Smooth muscle cell (in vitro differentiated cells): ENCODE measurements around the gene KCNJ6. TPM values are rescaled to one million over a fixed set of nuclear protein-coding genes. Genes with fewer than 3 reads are reported as not detected.

Experiments
- DNase-seq: peaks from one replicate; lab custom pipeline; 2025; ENCODE audit not compliant: unreplicated experiment; lab: John Stamatoyannopoulos, UW
- H2AFZ ChIP-seq: fragments of 200-600 bp; sonication (generic); 2 replicates; pipeline ENCODE4 v1.6.0; 2016; ENCODE audit warnings: antibody characterized with exemption, low read depth, mild to moderate bottlenecking
- H3F3A ChIP-seq: fragments of 200-600 bp; sonication (generic); 2 replicates; pipeline ENCODE4 v1.6.0; 2017; ENCODE audit warnings: antibody characterized with exemption, low read depth
- H3K27ac ChIP-seq: fragments of 200-600 bp; sonication (generic); 2 replicates; pipeline ENCODE4 v1.5.1; 2016; ENCODE audit warnings: low read depth, mild to moderate bottlenecking
- H3K27me3 ChIP-seq: fragments of 200-600 bp; sonication (generic); 2 replicates; pipeline ENCODE4 v1.6.1; 2016; ENCODE audit warnings: low read depth, mild to moderate bottlenecking
- H3K36me3 ChIP-seq: fragments of 200-600 bp; sonication (generic); 2 replicates; pipeline ENCODE4 v1.5.1; 2016; ENCODE audit warnings: low read depth
- H3K4me1 ChIP-seq: fragments of 200-600 bp; sonication (generic); 2 replicates; pipeline ENCODE4 v1.5.1; 2016; ENCODE audit warnings: low read depth
- H3K4me2 ChIP-seq: fragments of 200-600 bp; sonication (generic); 2 replicates; pipeline ENCODE4 v1.6.0; 2016; ENCODE audit warnings: mild to moderate bottlenecking
- H3K4me3 ChIP-seq: fragments of 200-600 bp; sonication (generic); 2 replicates; pipeline ENCODE4 v1.5.1; 2016; ENCODE audit warnings: mild to moderate bottlenecking
- H3K79me2 ChIP-seq: fragments of 200-600 bp; sonication (generic); 2 replicates; pipeline ENCODE4 v1.6.0; 2016; ENCODE audit warnings: low read depth, mild to moderate bottlenecking
- H3K9ac ChIP-seq: fragments of 200-600 bp; sonication (generic); 2 replicates; pipeline ENCODE4 v1.6.0; 2016; ENCODE audit warnings: low read depth
- H3K9me3 ChIP-seq: fragments of 200-600 bp; sonication (generic); replicated peaks from 2 replicates; pipeline ENCODE4 v1.5.1; 2016; ENCODE audit warnings: low read depth
- H4K20me1 ChIP-seq: fragments of 200-600 bp; sonication (generic); 2 replicates; pipeline ENCODE4 v1.6.0; 2016; ENCODE audit warnings: low read depth
- WGBS: methylation state at CpG from one replicate; pipeline ENCODE4 v1.1.7; 2016; ENCODE audit warnings: low lambda C conversion rate; 5-methylcytosine and 5-hydroxymethylcytosine counted together
- polyA plus RNA-seq: library from polyadenylated mRNA; unstranded; fragments of >200 nt; fragmentation: Nextera tagmentation; extraction: Ambion mirVana; gene quantifications from 2 replicates; pipeline ENCODE4 v1.2.1, GENCODE V29; 2016
- total RNA-seq: library from RNA; depleted of rRNA; stranded (reverse); fragments of >200 nt; gene quantifications from 2 replicates; pipeline ENCODE4 v1.2.3, GENCODE V29; 2014
- TF ChIP-seq, protein P1 (sequence below): fragments of 200-600 bp; sonication (generic); IDR thresholded peaks from 2 replicates; pipeline ENCODE4 v1.5.1; 2017; ENCODE audit warnings: borderline replicate concordance, mild to moderate bottlenecking, antibody characterized with exemption; ENCODE audit not compliant: insufficient read depth, poor library complexity, severe bottlenecking

Gene KCNJ6
- total and polyA plus RNA-seq, 2 experiments from 2014 or later: 0.15 to 0.27 TPM

DNA sequence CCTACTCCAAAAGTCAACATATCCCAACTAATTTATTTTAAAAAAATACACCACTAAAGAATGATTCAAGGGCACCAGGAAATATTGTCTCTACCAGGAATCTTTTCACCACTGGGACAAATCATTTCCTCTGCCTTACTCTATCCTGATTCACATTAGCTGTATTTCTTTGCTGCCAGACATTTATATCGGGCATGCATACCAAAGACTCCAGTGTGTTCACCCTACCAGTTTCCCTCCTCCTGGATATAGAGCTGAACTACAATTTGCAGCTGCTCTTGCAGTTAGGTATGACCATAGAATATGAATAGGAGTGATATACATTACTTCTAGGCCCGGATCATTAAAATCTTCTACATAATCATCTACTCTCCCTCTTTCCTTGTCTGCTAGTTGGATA, 7.6 kb downstream of the KCNJ6 start:
- Histone ChIP-seq H3K4me3 (no peak overlapping the region), H3K79me2 (no peaks in the 10 kb centered on the region), H4K20me1 (no peaks in the 10 kb centered on the region), H3K4me2 (no peak overlapping the region), H2AFZ (no peak overlapping the region), H3K36me3 (no peaks in the 10 kb centered on the region), H3K9ac (no peak overlapping the region), H3K27me3 (peaks cover 32% of the 10 kb centered on the region), H3K27ac (no peak overlapping the region), H3K9me3 (no peaks in the 10 kb centered on the region), H3F3A (no peaks in the 10 kb centered on the region), H3K4me1 (no peaks in the 10 kb centered on the region)
- DNase-seq: no peak
- WGBS: 93% methylated on average over 2 of the region's 2 CpGs
- TF ChIP-seq, protein P1, sequence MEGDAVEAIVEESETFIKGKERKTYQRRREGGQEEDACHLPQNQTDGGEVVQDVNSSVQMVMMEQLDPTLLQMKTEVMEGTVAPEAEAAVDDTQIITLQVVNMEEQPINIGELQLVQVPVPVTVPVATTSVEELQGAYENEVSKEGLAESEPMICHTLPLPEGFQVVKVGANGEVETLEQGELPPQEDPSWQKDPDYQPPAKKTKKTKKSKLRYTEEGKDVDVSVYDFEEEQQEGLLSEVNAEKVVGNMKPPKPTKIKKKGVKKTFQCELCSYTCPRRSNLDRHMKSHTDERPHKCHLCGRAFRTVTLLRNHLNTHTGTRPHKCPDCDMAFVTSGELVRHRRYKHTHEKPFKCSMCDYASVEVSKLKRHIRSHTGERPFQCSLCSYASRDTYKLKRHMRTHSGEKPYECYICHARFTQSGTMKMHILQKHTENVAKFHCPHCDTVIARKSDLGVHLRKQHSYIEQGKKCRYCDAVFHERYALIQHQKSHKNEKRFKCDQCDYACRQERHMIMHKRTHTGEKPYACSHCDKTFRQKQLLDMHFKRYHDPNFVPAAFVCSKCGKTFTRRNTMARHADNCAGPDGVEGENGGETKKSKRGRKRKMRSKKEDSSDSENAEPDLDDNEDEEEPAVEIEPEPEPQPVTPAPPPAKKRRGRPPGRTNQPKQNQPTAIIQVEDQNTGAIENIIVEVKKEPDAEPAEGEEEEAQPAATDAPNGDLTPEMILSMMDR: no peak

DNA sequence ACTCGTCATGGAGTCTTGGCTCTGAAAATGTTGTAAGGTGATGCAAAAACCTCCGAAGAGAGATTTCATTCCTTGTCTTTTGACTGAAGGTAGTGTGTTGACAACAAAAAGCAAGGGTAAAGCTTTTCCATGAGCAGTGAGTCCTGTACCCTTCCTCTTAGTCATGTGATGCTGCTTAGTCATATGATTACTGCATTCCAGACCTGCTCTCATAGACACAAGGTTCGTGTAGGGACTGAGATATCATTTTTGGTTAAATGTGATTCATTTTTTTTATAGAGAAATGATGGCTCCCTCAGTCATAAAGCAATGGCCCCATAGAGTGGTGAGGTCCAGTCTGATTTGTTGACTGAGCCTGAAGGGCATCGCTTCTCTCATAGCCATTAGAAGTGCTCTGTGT, 9.2 kb downstream of the KCNJ6 start:
- H3F3A ChIP-seq: no peaks in the 10 kb centered on the region
- no peaks in the 10 kb centered on the region for H3K4me1 ChIP-seq
- H3K79me2 ChIP-seq: no peaks in the 10 kb centered on the region
- no peak for DNase-seq
- no peaks in the 10 kb centered on the region for H3K36me3 ChIP-seq
- no peak overlapping the region for H3K9ac ChIP-seq
- no peak overlapping the region for H3K4me3 ChIP-seq
- H3K9me3 ChIP-seq: no peaks in the 10 kb centered on the region
- H4K20me1 ChIP-seq: no peaks in the 10 kb centered on the region
- H3K4me2 ChIP-seq: no peak overlapping the region
- WGBS: 74% methylated on average over 4 of the region's 4 CpGs
- no peak overlapping the region for H2AFZ ChIP-seq
- H3K27me3 ChIP-seq: peaks cover 17% of the 10 kb centered on the region
- TF ChIP-seq, protein P1: no peak
- no peak overlapping the region for H3K27ac ChIP-seq

- 96% methylated on average over 5 of the region's 5 CpGs for WGBS
- TF ChIP-seq, protein P1: no peak
These were observed 11.0 kb downstream of the KCNJ6 start for GRCh38 chr21:37905291-37905690.

DNA sequence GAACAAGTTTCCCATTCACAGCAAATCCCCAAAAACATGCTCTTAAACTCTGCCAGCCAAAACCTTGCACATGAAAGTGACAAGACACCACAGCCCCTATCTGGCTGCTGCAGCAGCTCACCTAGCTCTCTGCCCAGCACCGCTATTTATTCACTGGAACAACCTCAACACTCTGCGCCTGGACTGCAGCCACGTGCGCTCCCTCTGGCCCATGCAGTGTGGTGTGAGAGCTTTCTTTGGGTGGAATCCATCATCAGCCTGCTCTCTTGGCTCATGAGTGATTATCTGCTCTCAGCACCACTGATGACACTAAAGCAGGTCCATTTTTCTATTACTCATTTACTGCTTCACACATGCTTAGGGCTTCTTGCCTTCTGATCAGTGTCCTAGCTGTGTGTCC, 11.4 kb downstream of the KCNJ6 start:
- Histone ChIP-seq H3K4me3 (no peak overlapping the region), H3K79me2 (no peaks in the 10 kb centered on the region), H3K27me3 (peaks cover 14% of the 10 kb centered on the region), H3K4me1 (no peaks in the 10 kb centered on the region), H3K4me2 (no peak overlapping the region), H2AFZ (no peak overlapping the region), H3K9me3 (no peaks in the 10 kb centered on the region), H4K20me1 (no peaks in the 10 kb centered on the region), H3K36me3 (no peaks in the 10 kb centered on the region), H3K27ac (no peak overlapping the region), H3F3A (no peaks in the 10 kb centered on the region), H3K9ac (no peak overlapping the region)
- 80% methylated on average over 4 of the region's 4 CpGs for WGBS
- no peak for DNase-seq
- TF ChIP-seq, protein P1: no peak

More at GRCh38 chr21:37905291-37905690, 11.0 kb downstream of the KCNJ6 start:
- H3K9me3 ChIP-seq: no peaks in the 10 kb centered on the region
- peaks cover 9% of the 10 kb centered on the region for H3K27me3 ChIP-seq
- no peak overlapping the region for H3K9ac ChIP-seq
- DNase-seq: no peak
- H4K20me1 ChIP-seq: no peaks in the 10 kb centered on the region
- H2AFZ ChIP-seq: no peak overlapping the region
- no peaks in the 10 kb centered on the region for H3K36me3 ChIP-seq
- H3F3A ChIP-seq: no peaks in the 10 kb centered on the region
- H3K4me2 ChIP-seq: no peak overlapping the region
- no peaks in the 10 kb centered on the region for H3K4me1 ChIP-seq
- H3K79me2 ChIP-seq: no peaks in the 10 kb centered on the region
- H3K27ac ChIP-seq: no peak overlapping the region
- H3K4me3 ChIP-seq: no peak overlapping the region
